Effector memory CD4-positive, alpha-beta T cell (primary cell): ENCODE measurements around the gene PLXNA2.

Experiments used
- DNase-seq, 3 donors: peaks; one replicate each; pipeline ENCODE4 v3.0.0-alpha.2; 2020
- H3K27ac ChIP-seq: 2 replicates; pipeline ENCODE4 v1.7.0; 2013; ENCODE audit warnings: mild to moderate bottlenecking, low read length, moderate library complexity; ENCODE audit not compliant: insufficient read depth, poor library complexity, severe bottlenecking
- H3K27me3 ChIP-seq: replicated peaks from 2 replicates; pipeline ENCODE4 v1.7.0; 2013; ENCODE audit warnings: mild to moderate bottlenecking, low read length; ENCODE audit not compliant: insufficient read depth, control insufficient read depth, poor library complexity, severe bottlenecking
- H3K36me3 ChIP-seq: 2 replicates; pipeline ENCODE4 v1.7.0; 2013; ENCODE audit warnings: mild to moderate bottlenecking, low read length, moderate library complexity; ENCODE audit not compliant: control insufficient read depth, insufficient read depth
- H3K4me1 ChIP-seq: 2 replicates; pipeline ENCODE4 v1.7.0; 2013; ENCODE audit warnings: low read length, mild to moderate bottlenecking; ENCODE audit not compliant: control insufficient read depth, insufficient read depth, poor library complexity, severe bottlenecking
- H3K4me3 ChIP-seq: 2 replicates; pipeline ENCODE4 v1.7.0; 2013; ENCODE audit warnings: low read length, low read depth, mild to moderate bottlenecking; ENCODE audit not compliant: insufficient read depth, poor library complexity, severe bottlenecking
- H3K9me3 ChIP-seq: 2 replicates; pipeline ENCODE4 v1.7.0; 2013; ENCODE audit warnings: mild to moderate bottlenecking, low read length, moderate library complexity; ENCODE audit not compliant: control insufficient read depth
- total RNA-seq, 3 donors: gene quantifications; one replicate each; lab custom pipeline; 2026; lab: John Stamatoyannopoulos, UW

The PLXNA2 gene, protein sequence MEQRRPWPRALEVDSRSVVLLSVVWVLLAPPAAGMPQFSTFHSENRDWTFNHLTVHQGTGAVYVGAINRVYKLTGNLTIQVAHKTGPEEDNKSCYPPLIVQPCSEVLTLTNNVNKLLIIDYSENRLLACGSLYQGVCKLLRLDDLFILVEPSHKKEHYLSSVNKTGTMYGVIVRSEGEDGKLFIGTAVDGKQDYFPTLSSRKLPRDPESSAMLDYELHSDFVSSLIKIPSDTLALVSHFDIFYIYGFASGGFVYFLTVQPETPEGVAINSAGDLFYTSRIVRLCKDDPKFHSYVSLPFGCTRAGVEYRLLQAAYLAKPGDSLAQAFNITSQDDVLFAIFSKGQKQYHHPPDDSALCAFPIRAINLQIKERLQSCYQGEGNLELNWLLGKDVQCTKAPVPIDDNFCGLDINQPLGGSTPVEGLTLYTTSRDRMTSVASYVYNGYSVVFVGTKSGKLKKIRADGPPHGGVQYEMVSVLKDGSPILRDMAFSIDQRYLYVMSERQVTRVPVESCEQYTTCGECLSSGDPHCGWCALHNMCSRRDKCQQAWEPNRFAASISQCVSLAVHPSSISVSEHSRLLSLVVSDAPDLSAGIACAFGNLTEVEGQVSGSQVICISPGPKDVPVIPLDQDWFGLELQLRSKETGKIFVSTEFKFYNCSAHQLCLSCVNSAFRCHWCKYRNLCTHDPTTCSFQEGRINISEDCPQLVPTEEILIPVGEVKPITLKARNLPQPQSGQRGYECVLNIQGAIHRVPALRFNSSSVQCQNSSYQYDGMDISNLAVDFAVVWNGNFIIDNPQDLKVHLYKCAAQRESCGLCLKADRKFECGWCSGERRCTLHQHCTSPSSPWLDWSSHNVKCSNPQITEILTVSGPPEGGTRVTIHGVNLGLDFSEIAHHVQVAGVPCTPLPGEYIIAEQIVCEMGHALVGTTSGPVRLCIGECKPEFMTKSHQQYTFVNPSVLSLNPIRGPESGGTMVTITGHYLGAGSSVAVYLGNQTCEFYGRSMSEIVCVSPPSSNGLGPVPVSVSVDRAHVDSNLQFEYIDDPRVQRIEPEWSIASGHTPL (N-terminal part only)
- total RNA-seq, result 2.5 to 3.1 (median 2.9) reads per million in 3 donors

DNA sequence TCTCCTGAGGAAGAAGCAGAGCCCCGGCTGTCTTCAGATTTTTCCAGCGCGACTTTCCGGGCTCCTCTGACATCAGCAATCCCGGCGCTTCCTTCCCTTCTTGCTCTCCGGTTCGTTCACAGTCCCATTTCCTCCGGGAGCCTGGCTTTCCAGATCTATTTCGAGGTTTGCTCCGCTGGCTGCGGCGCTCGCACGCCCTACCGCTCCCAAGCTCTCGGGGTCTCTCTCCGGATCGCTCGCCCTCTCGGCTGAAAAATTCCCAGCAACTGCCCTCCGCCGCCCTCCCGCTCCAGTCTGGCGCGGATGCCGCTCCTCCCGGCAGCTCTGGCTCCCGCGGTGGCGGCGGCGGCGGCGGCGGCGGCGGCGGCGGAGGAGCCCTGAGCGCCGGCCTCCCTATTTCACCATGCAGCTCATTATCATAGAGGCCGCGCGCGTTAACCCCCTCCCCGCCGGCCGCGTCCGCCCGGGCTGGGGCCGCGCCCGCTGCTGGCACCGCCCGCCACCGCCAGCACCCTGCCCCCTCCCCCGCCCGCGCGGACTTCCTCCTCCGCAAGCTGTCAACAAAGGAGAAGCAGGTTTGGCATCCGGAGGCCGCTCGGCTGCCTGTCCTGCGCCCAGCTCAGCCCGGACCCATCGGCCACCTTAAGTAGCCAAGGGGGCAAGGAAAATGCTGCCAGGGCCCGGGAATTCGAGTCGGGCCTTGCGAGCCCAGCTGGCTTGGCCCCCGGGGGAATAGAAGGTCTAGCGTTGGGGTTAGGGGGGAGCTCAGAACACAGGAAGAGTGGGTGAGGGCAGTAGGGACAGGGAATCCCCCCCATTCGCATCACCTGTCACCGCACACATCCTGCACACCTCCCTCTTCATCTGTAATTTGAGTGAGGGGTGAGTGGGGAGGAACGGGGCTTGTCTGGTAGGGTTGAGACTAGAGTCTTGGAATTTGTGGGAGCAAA is at the start of gene PLXNA2:
PLXNA2 (minus strand) TSS at position 418 of the 950 bp plus-strand sequence. CDS start 26,462 bp downstream, outside the sequence.
- DNase-seq, result peak; percentile 31 to 45 (median 43)
- Histone ChIP-seq H3K27me3 (no peaks in the 10 kb centered on the region), H3K27ac (peak within 1 kb of the TSS; percentile 63), H3K36me3 (no peaks in the 10 kb centered on the region), H3K4me3 (peak within 1 kb of the TSS; percentile 72), H3K4me1 (peaks cover 3% of the 10 kb centered on the region), H3K9me3 (no peaks in the 10 kb centered on the region)

DNA sequence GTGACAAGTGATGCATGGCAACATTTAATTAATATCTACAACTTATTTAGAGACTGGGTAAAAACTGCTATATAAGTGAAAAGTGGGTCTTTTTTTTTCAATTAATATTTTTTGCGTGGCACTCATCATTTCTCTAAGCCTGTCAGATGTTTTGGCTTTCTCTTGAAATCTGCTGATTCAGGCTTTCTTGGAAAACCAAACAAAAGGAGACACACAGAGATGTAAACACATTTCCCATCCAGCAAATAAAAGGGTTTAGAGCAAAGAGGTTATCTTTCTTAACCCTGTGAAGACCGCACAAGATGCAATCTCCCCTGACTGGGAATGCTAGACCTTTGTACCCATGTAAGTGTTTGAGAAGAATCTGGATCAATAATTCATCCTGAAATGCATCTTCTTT is 48.7 kb upstream of the PLXNA2 start:
- Histone ChIP-seq H3K36me3 (no peaks in the 10 kb centered on the region), H3K4me1 (no peaks in the 10 kb centered on the region), H3K27ac (no peak overlapping the region), H3K27me3 (no peaks in the 10 kb centered on the region), H3K4me3 (no peak overlapping the region), H3K9me3 (no peaks in the 10 kb centered on the region)
- DNase-seq, result no peak

DNA sequence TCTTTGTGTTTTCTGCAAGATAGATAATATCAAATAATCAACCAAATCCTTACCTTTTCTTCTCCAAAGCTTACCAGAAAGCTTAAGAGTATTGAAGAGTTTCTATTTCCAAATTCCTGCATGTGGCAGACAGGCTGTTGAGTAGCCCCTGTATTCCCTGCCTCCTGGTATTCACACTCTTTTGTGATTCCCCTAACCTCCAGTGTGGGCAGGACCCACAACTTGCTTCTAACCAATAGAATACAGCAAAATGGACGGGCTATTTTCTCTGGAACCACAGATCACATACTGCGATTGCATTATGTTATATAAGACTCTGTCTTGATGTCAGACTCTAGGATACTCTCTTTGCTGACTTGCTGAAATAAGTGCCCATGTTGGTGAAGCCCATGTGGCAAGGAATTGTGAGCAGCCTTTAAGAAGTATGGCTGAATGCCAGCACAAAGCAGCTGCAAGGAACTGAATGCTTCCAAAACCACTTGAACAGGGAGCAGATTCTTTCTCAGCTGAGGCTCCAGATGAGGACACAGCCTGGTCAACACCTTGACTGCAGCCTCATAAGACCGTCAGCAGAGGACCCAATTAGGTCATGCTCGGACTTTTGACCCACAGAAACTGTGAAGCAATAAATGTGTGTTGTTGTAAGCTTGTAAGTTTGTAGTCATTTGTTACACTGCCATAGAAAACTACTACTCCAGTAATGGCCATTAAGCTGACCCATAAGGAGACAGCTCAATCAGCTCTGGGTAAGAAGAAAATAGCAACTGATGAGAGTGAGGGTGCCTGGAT is 47.9 kb upstream of the PLXNA2 start:
- no peak overlapping the region for H3K4me3 ChIP-seq
- H3K9me3 ChIP-seq, result no peaks in the 10 kb centered on the region
- no peaks in the 10 kb centered on the region for H3K27me3 ChIP-seq
- no peaks in the 10 kb centered on the region for H3K4me1 ChIP-seq
- no peak overlapping the region for H3K27ac ChIP-seq
- no peaks in the 10 kb centered on the region for H3K36me3 ChIP-seq
- DNase-seq, result no peak

DNA sequence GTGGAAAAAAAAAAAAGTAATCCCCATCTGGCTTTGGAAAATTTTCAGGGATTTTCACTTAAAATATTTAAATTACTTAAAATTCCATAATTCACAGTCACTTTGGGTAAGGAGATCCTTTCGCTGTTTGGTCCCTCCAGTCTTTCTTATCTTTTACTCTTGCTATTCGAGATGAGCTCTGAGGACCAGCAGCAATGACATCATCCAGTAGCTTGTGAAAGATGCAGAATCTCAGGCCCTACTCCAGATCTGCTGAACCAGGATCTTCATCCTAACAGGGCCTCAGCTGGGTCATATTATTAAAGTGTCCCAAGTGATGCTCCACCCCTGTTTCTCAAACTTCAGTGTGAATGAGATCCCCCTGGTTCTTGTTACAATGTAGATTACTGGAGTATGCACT is 46.9 kb upstream of the PLXNA2 start:
- Histone ChIP-seq H3K4me3 (no peak overlapping the region), H3K27ac (no peak overlapping the region), H3K36me3 (no peaks in the 10 kb centered on the region), H3K27me3 (no peaks in the 10 kb centered on the region), H3K9me3 (no peaks in the 10 kb centered on the region), H3K4me1 (no peaks in the 10 kb centered on the region)
- no peak for DNase-seq

DNA sequence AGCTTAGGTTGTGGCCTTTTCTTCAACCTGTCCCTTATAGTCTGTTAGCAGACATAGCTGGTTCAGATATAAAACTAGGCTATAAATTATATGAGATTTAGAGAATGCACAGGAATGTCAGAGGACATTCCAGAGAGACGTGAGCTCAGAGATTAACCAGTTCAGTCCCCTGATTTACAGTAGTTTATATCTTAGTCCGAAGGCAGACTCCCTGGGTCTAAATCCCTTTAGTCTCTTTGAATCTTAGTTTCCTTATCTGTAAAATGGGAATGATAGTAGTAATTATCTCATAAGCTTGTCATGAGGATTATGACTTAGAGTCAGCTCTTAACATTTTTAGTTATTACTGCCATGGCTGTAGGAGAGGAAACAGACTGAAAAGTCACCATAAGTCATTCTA is 45.5 kb upstream of the PLXNA2 start:
- H3K27me3 ChIP-seq, result no peaks in the 10 kb centered on the region
- no peaks in the 10 kb centered on the region for H3K4me1 ChIP-seq
- no peak overlapping the region for H3K4me3 ChIP-seq
- H3K36me3 ChIP-seq, result no peaks in the 10 kb centered on the region
- H3K9me3 ChIP-seq, result no peaks in the 10 kb centered on the region
- H3K27ac ChIP-seq, result no peak overlapping the region
- no peak for DNase-seq

DNA sequence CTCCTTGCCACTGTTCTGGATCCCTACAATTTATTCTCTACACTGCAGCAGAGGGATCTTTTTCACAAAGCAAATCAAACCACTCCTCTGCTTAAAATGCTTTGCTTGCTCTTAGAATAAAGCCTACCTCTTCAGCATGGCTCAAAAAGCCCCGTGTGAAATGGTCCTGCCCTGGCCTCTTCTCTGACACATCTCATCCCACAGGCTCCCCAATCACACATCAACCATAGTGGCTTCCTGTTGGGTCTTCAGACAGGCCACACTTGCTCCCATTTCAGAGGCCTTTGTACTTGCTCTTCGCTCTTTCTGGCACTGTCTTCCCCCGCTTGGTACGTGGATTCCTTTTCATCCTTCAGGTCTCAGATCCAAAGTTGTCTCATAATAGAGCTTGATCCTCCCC is 44.3 kb upstream of the PLXNA2 start:
- H3K4me3 ChIP-seq, result no peak overlapping the region
- no peaks in the 10 kb centered on the region for H3K27me3 ChIP-seq
- H3K27ac ChIP-seq, result no peak overlapping the region
- H3K36me3 ChIP-seq, result no peaks in the 10 kb centered on the region
- H3K4me1 ChIP-seq, result no peaks in the 10 kb centered on the region
- no peaks in the 10 kb centered on the region for H3K9me3 ChIP-seq
- DNase-seq, result no peak

DNA sequence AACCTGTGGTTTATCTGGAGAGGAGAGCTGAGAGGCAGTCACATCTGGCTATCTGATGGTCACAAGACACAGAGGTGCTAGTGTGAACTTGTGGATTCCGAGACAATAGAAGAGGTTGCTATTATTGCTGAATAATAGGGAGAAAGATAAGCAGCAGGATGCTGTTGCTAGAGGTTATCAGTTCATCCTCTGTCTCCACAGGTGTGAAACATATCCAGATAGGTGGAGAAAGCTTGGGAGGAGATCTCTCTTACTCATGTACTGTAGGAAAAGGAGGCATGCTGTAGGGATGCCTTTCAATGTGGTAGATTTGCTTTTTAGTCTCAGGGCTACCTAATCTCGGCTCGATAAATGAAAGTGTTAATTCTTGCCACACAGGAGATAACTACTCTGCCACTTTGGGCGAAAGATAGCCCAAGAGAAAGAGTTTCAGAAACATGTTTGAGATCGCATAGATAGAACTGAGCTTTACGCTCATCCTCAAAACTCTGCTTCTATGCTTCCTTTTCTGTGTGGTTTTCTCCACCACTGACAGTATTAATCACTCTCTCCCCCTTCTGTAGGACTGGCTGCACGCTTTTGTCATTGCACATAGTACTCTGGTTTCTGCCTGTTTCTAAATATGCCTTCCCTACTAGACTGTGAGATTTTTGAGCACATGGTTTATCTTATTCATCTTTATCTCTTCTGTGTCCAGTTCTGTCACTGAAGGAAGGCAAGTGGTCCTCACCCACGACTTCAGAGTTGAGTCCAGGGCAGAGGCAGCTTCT is 36.7 kb upstream of the PLXNA2 start:
- DNase-seq, result no peak
- H3K36me3 ChIP-seq, result no peaks in the 10 kb centered on the region
- H3K27me3 ChIP-seq, result no peaks in the 10 kb centered on the region
- H3K4me1 ChIP-seq, result no peaks in the 10 kb centered on the region
- no peak overlapping the region for H3K27ac ChIP-seq
- no peaks in the 10 kb centered on the region for H3K9me3 ChIP-seq
- H3K4me3 ChIP-seq, result no peak overlapping the region

DNA sequence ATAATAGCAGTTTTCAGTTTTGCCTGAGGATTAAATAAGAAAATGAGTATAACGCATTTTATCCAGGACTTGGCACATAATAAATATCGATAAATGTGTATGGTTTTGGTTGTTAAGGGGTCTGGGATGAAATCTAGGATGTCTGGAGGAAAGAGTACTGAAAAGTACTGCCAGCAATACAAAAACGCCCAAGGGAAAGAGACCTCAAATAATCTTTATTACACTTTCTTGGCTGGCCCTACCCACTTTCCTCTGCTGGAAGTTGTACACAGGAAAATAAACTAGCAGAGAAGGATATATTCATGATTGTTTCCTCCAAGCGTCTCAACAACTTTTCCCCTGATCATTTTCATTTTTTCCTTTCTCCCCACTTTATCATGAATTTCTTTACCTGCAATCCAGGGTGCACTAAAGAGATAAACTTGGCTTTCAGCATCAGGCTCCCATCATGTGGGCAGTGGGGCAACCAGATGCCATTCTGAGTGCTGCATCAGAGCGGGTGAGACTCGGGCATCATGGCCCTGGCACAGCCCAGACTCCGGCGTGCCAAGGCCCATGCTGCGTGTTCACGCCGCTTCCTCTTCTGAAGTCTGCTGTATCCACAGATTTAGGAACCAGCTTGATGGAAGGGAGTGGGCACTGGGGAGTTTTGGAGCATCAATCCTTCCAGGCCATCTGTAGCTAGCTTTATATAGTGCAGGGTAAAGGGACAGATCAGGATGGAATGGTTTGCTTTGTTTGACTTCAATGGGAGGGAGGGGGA is 35.8 kb upstream of the PLXNA2 start:
- Histone ChIP-seq H3K4me1 (no peaks in the 10 kb centered on the region), H3K4me3 (no peak overlapping the region), H3K36me3 (no peaks in the 10 kb centered on the region), H3K9me3 (no peaks in the 10 kb centered on the region), H3K27ac (no peak overlapping the region), H3K27me3 (no peaks in the 10 kb centered on the region)
- DNase-seq, result no peak
